Measurements from ENCODE around the gene CIITA.
A peak's percentile ranks its signal among the peaks of the same experiment; 100 is the strongest.

Gene CIITA

DNA sequence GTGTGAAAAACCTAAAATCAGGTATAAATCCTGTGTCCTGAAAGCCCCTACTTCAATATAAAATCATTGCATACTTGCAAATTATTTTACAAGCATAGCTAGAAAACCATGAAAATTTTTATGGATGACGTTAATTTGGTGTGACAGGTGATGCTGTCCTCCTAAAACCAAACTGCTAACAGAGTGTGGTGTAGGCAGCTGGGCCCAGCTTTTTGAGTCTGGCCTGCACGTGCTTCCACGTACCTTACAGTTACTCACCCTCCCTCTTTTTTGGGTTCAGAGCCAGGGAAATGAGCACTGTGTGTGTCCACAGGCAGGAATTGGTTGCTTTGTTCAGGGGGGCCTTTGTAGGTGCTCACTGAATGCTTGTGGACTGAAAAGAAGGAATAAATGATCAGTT lies 103.8 kb downstream of the CIITA start:
- Histone ChIP-seq H3K4me3 (replicated peaks; ENCODE audit: insufficient read depth, low read length) (no peak overlapping the region), H3K27ac (replicated peaks) (no peak overlapping the region), H3K27me3 (ENCODE audit: insufficient read depth, poor library complexity, severe bottlenecking) (no peaks in the 10 kb centered on the region)
- no peak for DNase-seq (ENCODE audit: low read depth in 1 of 2, low spot score in 1 of 2)
- TF ChIP-seq CTCF (IDR thresholded peaks at IDR 0.05; ENCODE audit: insufficient read depth, low read length): no peak
- TF ChIP-seq GABPA (IDR thresholded peaks at IDR 0.05; ENCODE audit: low read depth): no peak
- no peak for TF ChIP-seq POLR2AphosphoS5 (IDR thresholded peaks at IDR 0.05; ENCODE audit: low read depth)
- no peak for TF ChIP-seq REST (IDR thresholded peaks at IDR 0.05; ENCODE audit: insufficient replicate concordance, low read depth)
- no peak for TF ChIP-seq SPI1 (IDR thresholded peaks at IDR 0.05; ENCODE audit: borderline replicate concordance, low read depth)

DNA sequence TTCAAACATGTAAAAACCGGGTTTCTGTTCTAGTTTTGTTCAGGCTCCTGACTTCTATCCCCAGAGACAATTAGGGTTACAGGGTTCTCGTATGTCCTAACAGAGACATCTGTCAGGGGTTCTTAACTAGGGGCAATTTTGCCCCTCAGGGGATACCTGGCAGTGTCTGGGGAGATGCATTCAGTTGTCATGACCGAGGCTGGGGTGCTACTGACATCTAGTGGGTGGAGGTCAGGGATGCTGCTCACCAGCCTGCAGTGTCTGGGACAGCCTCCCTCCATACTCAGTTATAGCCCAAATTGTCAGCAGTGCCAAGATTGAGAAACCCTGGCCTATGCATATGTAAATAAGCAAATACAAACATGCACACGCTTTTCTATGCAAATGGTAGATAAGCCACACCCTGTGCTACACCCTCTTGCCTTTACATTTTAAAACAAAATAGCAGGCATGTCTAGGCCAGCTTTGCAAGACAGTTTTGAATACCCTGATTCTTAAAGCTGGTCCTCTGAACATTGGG lies 104.8 kb downstream of the CIITA start:
- Histone ChIP-seq H3K27ac (replicated peaks) (no peak overlapping the region), H3K4me3 (replicated peaks; ENCODE audit: insufficient read depth, low read length) (no peak overlapping the region), H3K27me3 (ENCODE audit: insufficient read depth, poor library complexity, severe bottlenecking) (no peaks in the 10 kb centered on the region)
- TF ChIP-seq GABPA (IDR thresholded peaks at IDR 0.05; ENCODE audit: low read depth) (no peak), SPI1 (IDR thresholded peaks at IDR 0.05; ENCODE audit: borderline replicate concordance, low read depth) (no peak), REST (IDR thresholded peaks at IDR 0.05; ENCODE audit: insufficient replicate concordance, low read depth) (no peak), CTCF (IDR thresholded peaks at IDR 0.05; ENCODE audit: insufficient read depth, low read length) (peak; percentile 45), POLR2AphosphoS5 (IDR thresholded peaks at IDR 0.05; ENCODE audit: low read depth) (no peak)
- DNase-seq (ENCODE audit: low read depth in 1 of 2, low spot score in 1 of 2): peak in 1 of 2 experiments; percentile 38

DNA sequence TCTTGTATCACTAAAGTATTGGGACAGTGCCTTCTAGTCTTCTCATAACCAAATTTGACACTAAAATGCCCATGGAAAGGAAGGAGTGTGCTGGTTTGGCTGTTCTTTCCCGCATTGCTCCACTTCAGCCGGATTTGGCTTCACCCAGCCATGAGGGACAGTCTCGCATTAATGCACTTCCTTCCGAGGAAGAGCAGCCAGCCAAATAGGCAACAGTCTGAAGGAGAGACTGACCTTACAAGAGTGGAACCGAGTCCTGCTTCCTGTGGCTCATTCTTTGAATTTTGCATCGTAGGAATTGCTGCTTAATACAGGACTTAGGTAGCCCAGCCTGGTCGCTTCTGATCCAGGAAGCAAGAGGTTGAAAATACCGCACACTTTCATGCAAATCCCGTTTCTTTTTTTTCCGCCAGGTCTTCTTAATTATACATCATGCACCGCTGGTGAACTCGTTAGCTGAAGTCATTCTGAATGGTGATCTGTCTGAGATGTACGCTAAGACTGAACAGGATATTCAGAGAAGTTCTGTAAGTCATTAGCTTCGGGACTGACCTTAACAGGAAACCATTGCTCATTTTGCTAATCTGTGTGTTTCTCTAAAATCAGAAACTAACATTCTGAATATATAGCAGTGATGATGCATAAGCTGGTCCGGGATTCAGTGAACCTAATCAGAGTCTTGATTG lies 105.6 kb downstream of the CIITA start:
- H3K27ac ChIP-seq (replicated peaks): no peak overlapping the region
- TF ChIP-seq POLR2AphosphoS5 (IDR thresholded peaks at IDR 0.05; ENCODE audit: low read depth) (no peak), SPI1 (IDR thresholded peaks at IDR 0.05; ENCODE audit: borderline replicate concordance, low read depth) (no peak), REST (IDR thresholded peaks at IDR 0.05; ENCODE audit: insufficient replicate concordance, low read depth) (no peak), CTCF (IDR thresholded peaks at IDR 0.05; ENCODE audit: insufficient read depth, low read length) (no peak), GABPA (IDR thresholded peaks at IDR 0.05; ENCODE audit: low read depth) (no peak)

More for the DNA sequence above, 105.6 kb downstream of the CIITA start:
- no peak overlapping the region for H3K4me3 ChIP-seq (replicated peaks; ENCODE audit: insufficient read depth, low read length)
- H3K27me3 ChIP-seq (ENCODE audit: insufficient read depth, poor library complexity, severe bottlenecking): no peaks in the 10 kb centered on the region
- no peak for DNase-seq (ENCODE audit: low read depth in 1 of 2, low spot score in 1 of 2)
